Measurements from ENCODE around the gene NDUFB5. TPM values are rescaled to one million over a fixed set of nuclear protein-coding genes. Genes with fewer than 3 reads are reported as not detected.

NDUFB5 gene
- total RNA-seq, 1 experiment from 2014 or later = 95.6 TPM

DNA sequence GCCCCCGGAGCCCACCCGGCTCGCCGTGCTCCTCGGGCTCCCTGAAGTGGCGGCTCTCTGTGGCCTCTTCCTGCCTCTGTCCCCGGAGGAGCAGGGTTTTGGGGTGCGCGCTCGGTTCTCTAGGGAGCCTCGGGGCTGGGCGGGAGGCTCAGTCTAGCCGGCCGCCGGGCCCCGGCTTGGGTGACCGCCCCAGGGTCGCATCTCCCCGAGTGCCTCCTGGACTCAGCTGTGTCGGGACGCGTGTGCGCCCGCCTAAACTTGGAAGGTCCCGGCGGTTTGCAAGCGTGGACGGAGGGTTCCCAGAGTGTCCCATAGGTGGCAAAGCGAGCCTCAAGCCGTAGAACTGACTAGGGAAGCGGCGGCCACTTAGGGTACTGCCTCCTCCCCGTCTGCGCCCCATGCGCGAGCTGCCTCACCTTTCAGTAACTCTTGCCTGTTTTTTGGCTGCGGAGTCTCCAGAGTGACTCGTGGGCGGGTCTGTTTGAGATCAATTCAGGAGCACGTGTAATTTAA, 41.3 kb upstream of the NDUFB5 start (continued):
- TF ChIP-seq, protein P1, sequence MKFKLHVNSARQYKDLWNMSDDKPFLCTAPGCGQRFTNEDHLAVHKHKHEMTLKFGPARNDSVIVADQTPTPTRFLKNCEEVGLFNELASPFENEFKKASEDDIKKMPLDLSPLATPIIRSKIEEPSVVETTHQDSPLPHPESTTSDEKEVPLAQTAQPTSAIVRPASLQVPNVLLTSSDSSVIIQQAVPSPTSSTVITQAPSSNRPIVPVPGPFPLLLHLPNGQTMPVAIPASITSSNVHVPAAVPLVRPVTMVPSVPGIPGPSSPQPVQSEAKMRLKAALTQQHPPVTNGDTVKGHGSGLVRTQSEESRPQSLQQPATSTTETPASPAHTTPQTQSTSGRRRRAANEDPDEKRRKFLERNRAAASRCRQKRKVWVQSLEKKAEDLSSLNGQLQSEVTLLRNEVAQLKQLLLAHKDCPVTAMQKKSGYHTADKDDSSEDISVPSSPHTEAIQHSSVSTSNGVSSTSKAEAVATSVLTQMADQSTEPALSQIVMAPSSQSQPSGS (CRISPR knock-in tag; IDR thresholded peaks at IDR 0.05; ENCODE audit: borderline replicate concordance, low read depth) = no peak

DNA sequence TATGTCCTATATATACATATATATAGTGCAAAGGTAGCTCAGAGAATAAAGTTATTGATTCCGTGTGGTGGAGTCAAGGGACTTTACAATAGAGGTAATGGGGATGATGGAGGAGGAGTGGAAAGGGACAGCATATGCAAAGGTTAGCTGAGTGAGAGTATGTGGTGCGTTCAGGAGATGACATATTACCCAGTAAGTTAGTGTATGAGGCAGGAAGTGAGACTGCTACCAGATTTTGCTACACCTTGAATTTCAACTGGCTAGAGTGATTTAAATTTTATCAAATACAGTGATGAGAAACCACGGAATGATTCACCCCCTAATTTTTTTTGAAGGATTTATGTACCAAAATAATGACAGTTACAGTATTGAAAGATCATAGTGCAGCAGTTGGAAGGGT, 39.1 kb upstream of the NDUFB5 start:
- POLR2A ChIA-PET = no interaction called here
- Mint-ChIP-seq H3K4me3 (no peak overlapping the region), H3K4me1 (peaks cover 12% of the 10 kb centered on the region), H3K27ac (no peak overlapping the region), H3K36me3 (peaks cover 12% of the 10 kb centered on the region), H3K9me3 (no peaks in the 10 kb centered on the region), H3K27me3 (ENCODE audit: low read depth) (no peaks in the 10 kb centered on the region)
- TF ChIP-seq NFYB (CRISPR knock-in tag; conservative IDR thresholded peaks at IDR 0.05; ENCODE audit: low read depth) (no peak), PRRX2 (CRISPR knock-in tag; IDR thresholded peaks at IDR 0.05) (no peak)
- TF ChIP-seq, protein P2, sequence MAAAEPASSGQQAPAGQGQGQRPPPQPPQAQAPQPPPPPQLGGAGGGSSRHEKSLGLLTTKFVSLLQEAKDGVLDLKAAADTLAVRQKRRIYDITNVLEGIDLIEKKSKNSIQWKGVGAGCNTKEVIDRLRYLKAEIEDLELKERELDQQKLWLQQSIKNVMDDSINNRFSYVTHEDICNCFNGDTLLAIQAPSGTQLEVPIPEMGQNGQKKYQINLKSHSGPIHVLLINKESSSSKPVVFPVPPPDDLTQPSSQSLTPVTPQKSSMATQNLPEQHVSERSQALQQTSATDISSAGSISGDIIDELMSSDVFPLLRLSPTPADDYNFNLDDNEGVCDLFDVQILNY (CRISPR knock-in tag; IDR thresholded peaks at IDR 0.05) = no peak
- ATAC-seq (no peak), DNase-seq (ENCODE audit: low spot score) (no peak)
- CTCF ChIA-PET = no interaction called here

DNA sequence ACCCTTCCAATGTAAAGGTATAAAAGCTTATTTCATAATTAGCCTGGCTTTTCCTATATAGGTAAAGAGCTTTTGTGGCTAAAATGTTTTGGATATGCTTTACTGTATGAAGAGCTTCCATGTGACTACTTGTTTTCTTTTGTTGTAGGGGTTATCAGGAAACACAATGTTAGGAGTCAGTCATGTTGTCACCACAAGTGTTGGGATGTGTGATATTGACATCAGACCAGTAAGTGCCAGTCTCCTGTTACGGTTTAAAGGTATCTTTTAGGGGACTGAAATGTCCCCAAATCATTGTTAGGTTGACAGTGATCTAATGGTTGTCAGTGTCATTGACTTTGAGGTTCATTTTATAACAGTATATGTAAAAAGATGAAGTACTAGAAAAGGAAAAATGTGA, 23.6 kb upstream of the NDUFB5 start:
- H3K27me3 Mint-ChIP-seq (ENCODE audit: low read depth) = no peaks in the 10 kb centered on the region
- DNase-seq (ENCODE audit: low spot score) (no peak), ATAC-seq (no peak)
- no peak overlapping the region for H3K4me3 Mint-ChIP-seq
- ChIA-PET CTCF (interaction anchor here (0.8 kb wide), 1 partner anchor 18 kb away, joined by 3 read pairs; the partner anchor contains the start of gene ACTL6A), POLR2A (no interaction called here)
- no peaks in the 10 kb centered on the region for H3K4me1 Mint-ChIP-seq
- no peak overlapping the region for H3K27ac Mint-ChIP-seq
- H3K9me3 Mint-ChIP-seq = no peaks in the 10 kb centered on the region
- H3K36me3 Mint-ChIP-seq = peaks cover 55% of the 10 kb centered on the region
- TF ChIP-seq ZNF219 (CRISPR knock-in tag; IDR thresholded peaks at IDR 0.05; ENCODE audit: borderline replicate concordance) (no peak), SMAD4 (CRISPR knock-in tag; IDR thresholded peaks at IDR 0.05) (no peak)

DNA sequence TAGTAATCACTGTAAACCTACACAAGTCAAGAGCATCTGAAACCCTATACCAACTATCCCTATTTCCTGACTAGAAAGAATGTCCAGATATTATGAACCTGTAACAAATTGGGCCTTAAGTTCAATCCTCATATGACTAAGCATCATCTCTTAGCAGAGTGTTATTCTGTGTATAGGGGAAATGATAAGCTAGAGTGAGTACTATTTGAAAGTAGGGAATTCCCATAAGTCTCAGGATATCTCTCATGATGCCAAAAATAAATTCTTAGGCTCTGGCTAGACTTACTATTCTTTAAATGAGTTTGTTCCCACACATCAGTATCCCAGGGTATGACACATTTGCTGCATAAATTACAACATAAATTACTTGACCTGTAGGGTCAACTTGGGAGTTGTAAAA, 15.5 kb upstream of the NDUFB5 start:
- no peaks in the 10 kb centered on the region for H3K4me1 Mint-ChIP-seq
- H3K27ac Mint-ChIP-seq = no peak overlapping the region
- peaks cover 55% of the 10 kb centered on the region for H3K36me3 Mint-ChIP-seq
- CTCF ChIA-PET = no interaction called here
- H3K27me3 Mint-ChIP-seq (ENCODE audit: low read depth) = no peaks in the 10 kb centered on the region
- no peaks in the 10 kb centered on the region for H3K9me3 Mint-ChIP-seq
- POLR2A ChIA-PET = no interaction called here
- H3K4me3 Mint-ChIP-seq = no peak overlapping the region
- DNase-seq (ENCODE audit: low spot score) = no peak
- no peak for ATAC-seq
- TF ChIP-seq, protein P3, sequence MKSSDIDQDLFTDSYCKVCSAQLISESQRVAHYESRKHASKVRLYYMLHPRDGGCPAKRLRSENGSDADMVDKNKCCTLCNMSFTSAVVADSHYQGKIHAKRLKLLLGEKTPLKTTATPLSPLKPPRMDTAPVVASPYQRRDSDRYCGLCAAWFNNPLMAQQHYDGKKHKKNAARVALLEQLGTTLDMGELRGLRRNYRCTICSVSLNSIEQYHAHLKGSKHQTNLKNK (CRISPR knock-in tag; IDR thresholded peaks at IDR 0.05) = no peak
- no peak for TF ChIP-seq NFYB (CRISPR knock-in tag; conservative IDR thresholded peaks at IDR 0.05; ENCODE audit: low read depth)
- no peak for TF ChIP-seq NFE2L1 (CRISPR knock-in tag; IDR thresholded peaks at IDR 0.05)
- TF ChIP-seq ZNF138 (CRISPR knock-in tag; conservative IDR thresholded peaks at IDR 0.05) = no peak
- TF ChIP-seq, protein P4, sequence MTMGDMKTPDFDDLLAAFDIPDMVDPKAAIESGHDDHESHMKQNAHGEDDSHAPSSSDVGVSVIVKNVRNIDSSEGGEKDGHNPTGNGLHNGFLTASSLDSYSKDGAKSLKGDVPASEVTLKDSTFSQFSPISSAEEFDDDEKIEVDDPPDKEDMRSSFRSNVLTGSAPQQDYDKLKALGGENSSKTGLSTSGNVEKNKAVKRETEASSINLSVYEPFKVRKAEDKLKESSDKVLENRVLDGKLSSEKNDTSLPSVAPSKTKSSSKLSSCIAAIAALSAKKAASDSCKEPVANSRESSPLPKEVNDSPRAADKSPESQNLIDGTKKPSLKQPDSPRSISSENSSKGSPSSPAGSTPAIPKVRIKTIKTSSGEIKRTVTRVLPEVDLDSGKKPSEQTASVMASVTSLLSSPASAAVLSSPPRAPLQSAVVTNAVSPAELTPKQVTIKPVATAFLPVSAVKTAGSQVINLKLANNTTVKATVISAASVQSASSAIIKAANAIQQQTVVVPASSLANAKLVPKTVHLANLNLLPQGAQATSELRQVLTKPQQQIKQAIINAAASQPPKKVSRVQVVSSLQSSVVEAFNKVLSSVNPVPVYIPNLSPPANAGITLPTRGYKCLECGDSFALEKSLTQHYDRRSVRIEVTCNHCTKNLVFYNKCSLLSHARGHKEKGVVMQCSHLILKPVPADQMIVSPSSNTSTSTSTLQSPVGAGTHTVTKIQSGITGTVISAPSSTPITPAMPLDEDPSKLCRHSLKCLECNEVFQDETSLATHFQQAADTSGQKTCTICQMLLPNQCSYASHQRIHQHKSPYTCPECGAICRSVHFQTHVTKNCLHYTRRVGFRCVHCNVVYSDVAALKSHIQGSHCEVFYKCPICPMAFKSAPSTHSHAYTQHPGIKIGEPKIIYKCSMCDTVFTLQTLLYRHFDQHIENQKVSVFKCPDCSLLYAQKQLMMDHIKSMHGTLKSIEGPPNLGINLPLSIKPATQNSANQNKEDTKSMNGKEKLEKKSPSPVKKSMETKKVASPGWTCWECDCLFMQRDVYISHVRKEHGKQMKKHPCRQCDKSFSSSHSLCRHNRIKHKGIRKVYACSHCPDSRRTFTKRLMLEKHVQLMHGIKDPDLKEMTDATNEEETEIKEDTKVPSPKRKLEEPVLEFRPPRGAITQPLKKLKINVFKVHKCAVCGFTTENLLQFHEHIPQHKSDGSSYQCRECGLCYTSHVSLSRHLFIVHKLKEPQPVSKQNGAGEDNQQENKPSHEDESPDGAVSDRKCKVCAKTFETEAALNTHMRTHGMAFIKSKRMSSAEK (CRISPR knock-in tag; IDR thresholded peaks at IDR 0.05; ENCODE audit: borderline replicate concordance) = no peak
- no peak for TF ChIP-seq ZNF219 (CRISPR knock-in tag; IDR thresholded peaks at IDR 0.05; ENCODE audit: borderline replicate concordance)
- TF ChIP-seq, protein P5, sequence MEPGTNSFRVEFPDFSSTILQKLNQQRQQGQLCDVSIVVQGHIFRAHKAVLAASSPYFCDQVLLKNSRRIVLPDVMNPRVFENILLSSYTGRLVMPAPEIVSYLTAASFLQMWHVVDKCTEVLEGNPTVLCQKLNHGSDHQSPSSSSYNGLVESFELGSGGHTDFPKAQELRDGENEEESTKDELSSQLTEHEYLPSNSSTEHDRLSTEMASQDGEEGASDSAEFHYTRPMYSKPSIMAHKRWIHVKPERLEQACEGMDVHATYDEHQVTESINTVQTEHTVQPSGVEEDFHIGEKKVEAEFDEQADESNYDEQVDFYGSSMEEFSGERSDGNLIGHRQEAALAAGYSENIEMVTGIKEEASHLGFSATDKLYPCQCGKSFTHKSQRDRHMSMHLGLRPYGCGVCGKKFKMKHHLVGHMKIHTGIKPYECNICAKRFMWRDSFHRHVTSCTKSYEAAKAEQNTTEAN (CRISPR knock-in tag; IDR thresholded peaks at IDR 0.05) = no peak
- TF ChIP-seq, protein P6, sequence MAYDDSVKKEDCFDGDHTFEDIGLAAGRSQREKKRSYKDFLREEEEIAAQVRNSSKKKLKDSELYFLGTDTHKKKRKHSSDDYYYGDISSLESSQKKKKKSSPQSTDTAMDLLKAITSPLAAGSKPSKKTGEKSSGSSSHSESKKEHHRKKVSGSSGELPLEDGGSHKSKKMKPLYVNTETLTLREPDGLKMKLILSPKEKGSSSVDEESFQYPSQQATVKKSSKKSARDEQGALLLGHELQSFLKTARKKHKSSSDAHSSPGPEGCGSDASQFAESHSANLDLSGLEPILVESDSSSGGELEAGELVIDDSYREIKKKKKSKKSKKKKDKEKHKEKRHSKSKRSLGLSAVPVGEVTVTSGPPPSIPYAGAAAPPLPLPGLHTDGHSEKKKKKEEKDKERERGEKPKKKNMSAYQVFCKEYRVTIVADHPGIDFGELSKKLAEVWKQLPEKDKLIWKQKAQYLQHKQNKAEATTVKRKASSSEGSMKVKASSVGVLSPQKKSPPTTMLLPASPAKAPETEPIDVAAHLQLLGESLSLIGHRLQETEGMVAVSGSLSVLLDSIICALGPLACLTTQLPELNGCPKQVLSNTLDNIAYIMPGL (CRISPR knock-in tag; IDR thresholded peaks at IDR 0.05) = no peak
- TF ChIP-seq, protein P1 (CRISPR knock-in tag; IDR thresholded peaks at IDR 0.05; ENCODE audit: borderline replicate concordance, low read depth) = no peak
- TF ChIP-seq CREB1 (CRISPR knock-in tag; IDR thresholded peaks at IDR 0.05) = no peak
- TF ChIP-seq, protein P2 (CRISPR knock-in tag; IDR thresholded peaks at IDR 0.05) = no peak
- TF ChIP-seq SMAD3 (CRISPR knock-in tag; IDR thresholded peaks at IDR 0.05; ENCODE audit: borderline replicate concordance) = no peak

All from WTC11 (cell line).